Gastroesophageal sphincter (tissue), 3 donors: Measurements from ENCODE around the gene CHRM2.

Experiments
- EP300 ChIP-seq: sonication (generic); formaldehyde crosslinking; IDR thresholded peaks from one replicate; pipeline ENCODE4 v1.6.1; 2017; ENCODE audit warnings: antibody characterized with exemption, mild to moderate bottlenecking
- POLR2A ChIP-seq, 2 donors: fragments of 450-650 bp; IDR thresholded peaks; one replicate each; pipeline ENCODE4 v1.6.1; 2017; ENCODE audit warnings: antibody characterized with exemption in 2 of 2, mild to moderate bottlenecking in 2 of 2, moderate library complexity in 1 of 2
- TF ChIP-seq, protein P1 (sequence below), 4 experiments: fragments of 200-600 bp in 2 of 4; fragments of 450-650 bp in 2 of 4; sonication (generic) in 1 of 4; IDR thresholded peaks; one replicate each; pipeline ENCODE4 v1.5.1; 2017 to 2019; ENCODE audit warnings: antibody characterized with exemption in 4 of 4, mild to moderate bottlenecking in 2 of 4, moderate library complexity in 2 of 4

DNA sequence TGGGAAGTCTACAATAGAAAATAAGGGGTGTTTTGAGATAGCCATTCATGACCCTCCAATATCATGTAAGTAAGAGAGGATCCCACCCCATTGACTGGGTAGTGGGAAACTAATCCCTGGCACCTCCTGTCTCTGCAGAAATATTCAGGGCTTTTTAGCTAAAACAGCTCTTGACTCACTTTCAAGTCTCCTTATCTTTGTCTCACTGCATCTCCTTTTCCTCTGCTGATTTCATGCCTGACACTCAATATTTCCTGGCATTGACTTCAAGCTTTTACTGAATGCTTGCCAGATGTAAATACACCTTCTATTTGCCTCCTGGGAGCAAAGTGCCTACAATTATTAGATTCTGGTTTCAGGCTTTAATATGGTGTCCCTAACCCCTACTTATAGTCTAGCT is 57.1 kb downstream of the CHRM2 start:
- TF ChIP-seq, protein P1, sequence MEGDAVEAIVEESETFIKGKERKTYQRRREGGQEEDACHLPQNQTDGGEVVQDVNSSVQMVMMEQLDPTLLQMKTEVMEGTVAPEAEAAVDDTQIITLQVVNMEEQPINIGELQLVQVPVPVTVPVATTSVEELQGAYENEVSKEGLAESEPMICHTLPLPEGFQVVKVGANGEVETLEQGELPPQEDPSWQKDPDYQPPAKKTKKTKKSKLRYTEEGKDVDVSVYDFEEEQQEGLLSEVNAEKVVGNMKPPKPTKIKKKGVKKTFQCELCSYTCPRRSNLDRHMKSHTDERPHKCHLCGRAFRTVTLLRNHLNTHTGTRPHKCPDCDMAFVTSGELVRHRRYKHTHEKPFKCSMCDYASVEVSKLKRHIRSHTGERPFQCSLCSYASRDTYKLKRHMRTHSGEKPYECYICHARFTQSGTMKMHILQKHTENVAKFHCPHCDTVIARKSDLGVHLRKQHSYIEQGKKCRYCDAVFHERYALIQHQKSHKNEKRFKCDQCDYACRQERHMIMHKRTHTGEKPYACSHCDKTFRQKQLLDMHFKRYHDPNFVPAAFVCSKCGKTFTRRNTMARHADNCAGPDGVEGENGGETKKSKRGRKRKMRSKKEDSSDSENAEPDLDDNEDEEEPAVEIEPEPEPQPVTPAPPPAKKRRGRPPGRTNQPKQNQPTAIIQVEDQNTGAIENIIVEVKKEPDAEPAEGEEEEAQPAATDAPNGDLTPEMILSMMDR (IDR thresholded peaks at IDR 0.05) = no peak
- no peak for TF ChIP-seq EP300
- no peak for TF ChIP-seq POLR2A (IDR thresholded peaks at IDR 0.05)
